ENCODE results near the gene RPGRIP1. TPM values are rescaled to one million over a fixed set of nuclear protein-coding genes. Genes with fewer than 3 reads are reported as not detected.

RPGRIP1 gene
- total RNA-seq, 1 experiment from 2014 or later, result not detected

DNA sequence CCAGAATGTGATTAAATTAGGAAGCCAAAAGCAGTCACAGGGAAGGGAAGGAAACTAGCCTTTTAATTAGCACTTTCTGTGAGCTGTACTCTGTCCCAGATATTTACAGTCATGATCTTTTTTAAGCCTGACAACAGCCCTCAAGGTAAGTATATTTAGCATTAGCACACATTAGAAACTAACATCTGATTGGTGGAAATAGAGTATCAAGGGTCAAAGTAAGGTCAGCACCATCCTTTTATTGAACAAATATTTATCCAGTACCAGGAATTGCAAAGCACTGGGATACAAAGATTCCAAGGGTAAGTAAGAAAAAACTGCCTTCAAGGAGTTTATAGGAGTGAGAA, 28.2 kb downstream of the RPGRIP1 start:
- no peak for DNase-seq (ENCODE audit: unreplicated experiment)
- H3K27ac Mint-ChIP-seq (ENCODE audit: low read depth, unreplicated experiment), result peak overlapping the region; percentile 91
- peaks cover 10% of the 10 kb centered on the region for H3K27me3 Mint-ChIP-seq (ENCODE audit: insufficient read depth, unreplicated experiment)
- peak overlapping the region; percentile 78 for H3K4me3 Mint-ChIP-seq (ENCODE audit: unreplicated experiment)
- peaks cover 14% of the 10 kb centered on the region for H3K4me1 Mint-ChIP-seq (ENCODE audit: insufficient read depth, unreplicated experiment)
- intact Hi-C loops (cut with micrococcal nuclease), result no loop called here
- no peaks in the 10 kb centered on the region for H3K36me3 Mint-ChIP-seq (ENCODE audit: insufficient read depth, unreplicated experiment)
- CTCF ChIA-PET, result interaction anchor here (0.7 to 1.3 kb wide), 5 partner anchors 9 to 267 kb away, joined by 3 to 4 read pairs (median 3); no protein-coding TSS in a partner anchor
- H3K9me3 Mint-ChIP-seq (ENCODE audit: unreplicated experiment), result no peaks in the 10 kb centered on the region
- TSS peak; percentile 97 for BruUV-seq (replicated peaks)
- TF ChIP-seq, protein P1, sequence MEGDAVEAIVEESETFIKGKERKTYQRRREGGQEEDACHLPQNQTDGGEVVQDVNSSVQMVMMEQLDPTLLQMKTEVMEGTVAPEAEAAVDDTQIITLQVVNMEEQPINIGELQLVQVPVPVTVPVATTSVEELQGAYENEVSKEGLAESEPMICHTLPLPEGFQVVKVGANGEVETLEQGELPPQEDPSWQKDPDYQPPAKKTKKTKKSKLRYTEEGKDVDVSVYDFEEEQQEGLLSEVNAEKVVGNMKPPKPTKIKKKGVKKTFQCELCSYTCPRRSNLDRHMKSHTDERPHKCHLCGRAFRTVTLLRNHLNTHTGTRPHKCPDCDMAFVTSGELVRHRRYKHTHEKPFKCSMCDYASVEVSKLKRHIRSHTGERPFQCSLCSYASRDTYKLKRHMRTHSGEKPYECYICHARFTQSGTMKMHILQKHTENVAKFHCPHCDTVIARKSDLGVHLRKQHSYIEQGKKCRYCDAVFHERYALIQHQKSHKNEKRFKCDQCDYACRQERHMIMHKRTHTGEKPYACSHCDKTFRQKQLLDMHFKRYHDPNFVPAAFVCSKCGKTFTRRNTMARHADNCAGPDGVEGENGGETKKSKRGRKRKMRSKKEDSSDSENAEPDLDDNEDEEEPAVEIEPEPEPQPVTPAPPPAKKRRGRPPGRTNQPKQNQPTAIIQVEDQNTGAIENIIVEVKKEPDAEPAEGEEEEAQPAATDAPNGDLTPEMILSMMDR (IDR thresholded peaks at IDR 0.05; ENCODE audit: unreplicated experiment), result no peak
- POLR2A ChIA-PET, result interaction anchor here (0.6 to 3.3 kb wide), 12 partner anchors 8 to 148 kb away, joined by 3 to 31 read pairs (median 4); partner anchors contain the start of gene CHD8

DNA sequence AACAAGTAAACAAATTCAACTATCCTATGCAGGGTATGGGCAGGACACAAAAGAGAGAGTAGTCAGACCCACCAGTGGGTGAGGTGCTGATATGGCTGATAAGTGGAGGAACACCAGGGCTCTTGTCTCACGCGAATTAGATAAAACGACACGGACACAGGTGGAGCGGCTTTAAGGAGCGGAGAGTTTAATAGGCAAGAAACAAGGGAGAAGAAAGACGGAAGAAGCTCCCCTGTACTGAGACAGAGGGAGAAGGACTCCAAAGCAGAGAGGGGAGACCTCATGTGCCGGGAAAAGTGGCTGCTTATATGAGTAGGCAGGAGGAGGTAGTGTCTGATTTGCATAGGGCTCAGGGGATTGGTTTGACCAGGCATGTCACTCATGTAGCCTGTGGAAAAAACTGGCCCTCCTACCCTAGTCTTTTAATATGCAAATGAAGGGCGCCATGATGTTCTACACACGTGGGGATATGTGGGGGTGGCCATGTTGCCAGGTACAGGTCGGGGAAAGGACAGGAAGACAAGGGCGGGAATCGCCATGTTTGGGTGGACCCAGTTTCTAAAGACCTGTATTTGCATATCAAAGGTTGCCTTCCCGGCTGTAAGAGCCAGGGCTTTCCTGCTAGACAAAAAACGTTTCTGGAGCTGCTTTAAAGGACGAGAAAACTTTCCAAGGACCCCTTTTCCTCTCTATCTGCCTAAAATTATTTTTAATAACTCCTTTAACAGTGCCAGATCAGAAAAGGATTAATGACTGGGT, 28.8 kb downstream of the RPGRIP1 start:
- peaks cover 14% of the 10 kb centered on the region for H3K4me1 Mint-ChIP-seq (ENCODE audit: insufficient read depth, unreplicated experiment)
- no TSS peak for BruUV-seq (replicated peaks)
- POLR2A ChIA-PET, result interaction anchor here (0.6 to 3.5 kb wide), 17 partner anchors 9 to 147 kb away, joined by 3 to 31 read pairs (median 4); partner anchors contain the start of gene CHD8

DNA sequence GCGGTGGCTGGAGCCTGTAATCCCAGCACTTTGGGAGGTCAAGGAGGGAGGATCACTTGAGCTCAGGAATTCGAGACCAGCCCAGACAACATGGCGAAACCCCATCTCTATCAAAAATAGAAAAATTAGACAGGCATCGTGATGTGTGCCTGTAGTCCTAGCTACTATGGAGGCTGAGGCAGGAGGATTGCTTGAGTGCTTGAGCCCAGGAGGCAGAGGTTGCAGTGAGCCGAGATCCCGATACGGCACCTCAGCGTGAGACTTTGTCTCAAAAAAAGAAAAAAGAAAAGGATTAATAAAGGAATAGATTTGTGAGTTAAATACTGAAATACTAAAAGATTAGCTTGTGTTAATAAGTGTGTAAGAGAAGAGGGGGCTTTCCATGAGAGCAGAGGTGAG, 29.4 kb downstream of the RPGRIP1 start:
- no peaks in the 10 kb centered on the region for H3K36me3 Mint-ChIP-seq (ENCODE audit: insufficient read depth, unreplicated experiment)
- CTCF ChIA-PET, result interaction anchor here (0.6 to 1.3 kb wide), 6 partner anchors 35 to 962 kb away, joined by 3 to 4 read pairs (median 3); no protein-coding TSS in a partner anchor

More for the DNA sequence above, 28.8 kb downstream of the RPGRIP1 start:
- DNase-seq (ENCODE audit: unreplicated experiment), result peak; percentile 97
- CTCF ChIA-PET, result interaction anchor here (0.6 to 1.3 kb wide), 8 partner anchors 10 to 267 kb away, joined by 3 to 4 read pairs (median 3); no protein-coding TSS in a partner anchor
- Mint-ChIP-seq H3K4me3 (ENCODE audit: unreplicated experiment) (peak overlapping the region; percentile 78), H3K27me3 (ENCODE audit: insufficient read depth, unreplicated experiment) (peaks cover 10% of the 10 kb centered on the region), H3K9me3 (ENCODE audit: unreplicated experiment) (no peaks in the 10 kb centered on the region), H3K36me3 (ENCODE audit: insufficient read depth, unreplicated experiment) (no peaks in the 10 kb centered on the region), H3K27ac (ENCODE audit: low read depth, unreplicated experiment) (peak overlapping the region; percentile 91)
- TF ChIP-seq, protein P1 (IDR thresholded peaks at IDR 0.05; ENCODE audit: unreplicated experiment), result no peak
- intact Hi-C loops (cut with micrococcal nuclease), result no loop called here

DNA sequence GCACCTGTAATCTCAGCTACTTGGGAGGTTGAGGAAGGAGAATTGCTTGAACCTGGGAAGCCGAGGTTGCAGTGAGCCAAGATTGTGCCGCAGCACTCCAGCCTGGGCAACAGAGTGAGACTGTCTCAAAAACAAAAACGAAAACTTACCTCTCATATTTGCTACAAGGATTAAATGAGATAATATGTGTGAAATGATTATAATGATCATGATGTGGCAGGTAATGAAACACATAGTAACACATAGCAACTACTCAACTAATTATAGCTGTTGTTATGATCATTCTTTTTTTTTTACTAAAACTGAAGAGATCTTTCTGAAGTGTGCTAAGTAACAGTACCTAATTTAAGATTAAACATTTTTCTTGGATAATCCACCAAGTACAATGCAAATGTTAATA, 30.1 kb downstream of the RPGRIP1 start:
- Mint-ChIP-seq H3K4me1 (ENCODE audit: insufficient read depth, unreplicated experiment) (peaks cover 14% of the 10 kb centered on the region), H3K27me3 (ENCODE audit: insufficient read depth, unreplicated experiment) (peaks cover 10% of the 10 kb centered on the region), H3K36me3 (ENCODE audit: insufficient read depth, unreplicated experiment) (no peaks in the 10 kb centered on the region), H3K27ac (ENCODE audit: low read depth, unreplicated experiment) (no peak overlapping the region), H3K4me3 (ENCODE audit: unreplicated experiment) (no peak overlapping the region), H3K9me3 (ENCODE audit: unreplicated experiment) (no peaks in the 10 kb centered on the region)
- POLR2A ChIA-PET, result interaction anchor here (0.6 to 3.5 kb wide), 8 partner anchors 7 to 184 kb away, joined by 3 to 31 read pairs (median 6); no protein-coding TSS in a partner anchor
- intact Hi-C loops (cut with micrococcal nuclease), result no loop called here
- TF ChIP-seq, protein P1 (IDR thresholded peaks at IDR 0.05; ENCODE audit: unreplicated experiment), result no peak
- DNase-seq (ENCODE audit: unreplicated experiment), result no peak
- BruUV-seq (replicated peaks), result no TSS peak
- CTCF ChIA-PET, result interaction anchor here (0.7 to 0.8 kb wide), 3 partner anchors 45 to 963 kb away, joined by 3 read pairs; no protein-coding TSS in a partner anchor

More for the DNA sequence above, 29.4 kb downstream of the RPGRIP1 start:
- Mint-ChIP-seq H3K9me3 (ENCODE audit: unreplicated experiment) (no peaks in the 10 kb centered on the region), H3K4me1 (ENCODE audit: insufficient read depth, unreplicated experiment) (peaks cover 14% of the 10 kb centered on the region), H3K27me3 (ENCODE audit: insufficient read depth, unreplicated experiment) (peaks cover 10% of the 10 kb centered on the region), H3K4me3 (ENCODE audit: unreplicated experiment) (peak overlapping the region; percentile 78), H3K27ac (ENCODE audit: low read depth, unreplicated experiment) (peak overlapping the region; percentile 91)
- POLR2A ChIA-PET, result interaction anchor here (0.6 to 3.5 kb wide), 14 partner anchors 8 to 185 kb away, joined by 3 to 31 read pairs (median 4); no protein-coding TSS in a partner anchor
- TF ChIP-seq, protein P1 (IDR thresholded peaks at IDR 0.05; ENCODE audit: unreplicated experiment), result no peak
- intact Hi-C loops (cut with micrococcal nuclease), result no loop called here
- no peak for DNase-seq (ENCODE audit: unreplicated experiment)
- TSS peak; percentile 87 for BruUV-seq (replicated peaks)
